Subcutaneous abdominal adipose tissue (tissue), 5 donors: ENCODE measurements around the gene ABTB2.
A peak's percentile ranks its signal among the peaks of the same experiment; 100 is the strongest.

Experiments used
- H3K27ac ChIP-seq: one replicate; pipeline ENCODE4 v1.7.0; 2013; ENCODE audit warnings: low read depth, mild to moderate bottlenecking, inconsistent platforms, low read length, moderate library complexity
- H3K27me3 ChIP-seq, 5 donors: one replicate each; pipeline ENCODE4 v1.7.0; 2013; ENCODE audit warnings: low read length in 5 of 5, inconsistent platforms in 1 of 5; ENCODE audit not compliant: control insufficient read depth in 5 of 5, insufficient read depth in 4 of 5
- H3K36me3 ChIP-seq, 5 donors: one replicate each; pipeline ENCODE4 v1.7.0; 2013; ENCODE audit warnings: low read length in 5 of 5; ENCODE audit not compliant: control insufficient read depth in 5 of 5, insufficient read depth in 5 of 5
- H3K4me1 ChIP-seq, 5 donors: one replicate each; pipeline ENCODE4 v1.7.0; 2013; ENCODE audit warnings: low read length in 5 of 5, mild to moderate bottlenecking in 3 of 5, moderate library complexity in 1 of 5; ENCODE audit not compliant: control insufficient read depth in 5 of 5, insufficient read depth in 5 of 5
- H3K4me3 ChIP-seq, 5 donors: one replicate each; pipeline ENCODE4 v1.7.0; 2013; ENCODE audit warnings: low read length in 5 of 5, low read depth in 1 of 5
- H3K9ac ChIP-seq, 5 donors: one replicate each; pipeline ENCODE4 v1.7.0; 2013; ENCODE audit warnings: low read length in 5 of 5, mild to moderate bottlenecking in 4 of 5, moderate library complexity in 3 of 5
- H3K9me3 ChIP-seq, 5 donors: one replicate each; pipeline ENCODE4 v1.7.0; 2013; ENCODE audit warnings: low read length in 5 of 5; ENCODE audit not compliant: control insufficient read depth in 5 of 5
- donor health status: healthy.
- donor health status: healthy.
- donor health status: healthy.
- donor health status: healthy.
- donor health status: healthy.

ABTB2 gene

GRCh38 chr11:34311126-34311525 lies 46.7 kb downstream of the ABTB2 start:
- H3K27ac ChIP-seq = no peak overlapping the region

GRCh38 chr11:34309965-34310364 lies 47.8 kb downstream of the ABTB2 start:
- peaks cover 0 to 29% (median 15%) of the 10 kb centered on the region in 5 donors for H3K4me1 ChIP-seq
- H3K4me3 ChIP-seq = no peak overlapping the region
- H3K27me3 ChIP-seq = no peaks in the 10 kb centered on the region
- H3K27ac ChIP-seq = peak overlapping the region; percentile 91
- H3K9ac ChIP-seq = no peak overlapping the region
- no peaks in the 10 kb centered on the region for H3K36me3 ChIP-seq
- H3K9me3 ChIP-seq = no peaks in the 10 kb centered on the region

More at GRCh38 chr11:34311126-34311525, 46.7 kb downstream of the ABTB2 start:
- Histone ChIP-seq H3K27me3 (no peaks in the 10 kb centered on the region), H3K4me1 (peaks cover 0 to 29% (median 15%) of the 10 kb centered on the region in 5 donors), H3K4me3 (no peak overlapping the region), H3K9ac (no peak overlapping the region), H3K9me3 (no peaks in the 10 kb centered on the region), H3K36me3 (no peaks in the 10 kb centered on the region)

- H3K9me3 ChIP-seq = no peaks in the 10 kb centered on the region
- peak overlapping the region; percentile 91 for H3K27ac ChIP-seq
- H3K4me1 ChIP-seq = peaks cover 0 to 29% (median 15%) of the 10 kb centered on the region in 5 donors
- peak overlapping the region in 2 of 5 donors; percentile 5 to 18 for H3K4me3 ChIP-seq
- no peaks in the 10 kb centered on the region for H3K36me3 ChIP-seq
- peak overlapping the region in 4 of 5 donors; percentile 2 to 72 (median 23) for H3K9ac ChIP-seq
- no peaks in the 10 kb centered on the region for H3K27me3 ChIP-seq
These were observed 48.8 kb downstream of the ABTB2 start for GRCh38 chr11:34308913-34309585.

GRCh38 chr11:34308049-34308912 lies 49.5 kb downstream of the ABTB2 start:
- Histone ChIP-seq H3K4me3 (no peak overlapping the region), H3K9me3 (no peaks in the 10 kb centered on the region), H3K27me3 (no peaks in the 10 kb centered on the region), H3K27ac (peak overlapping the region; percentile 91), H3K4me1 (peaks cover 0 to 27% (median 15%) of the 10 kb centered on the region in 5 donors), H3K9ac (peak overlapping the region in 1 of 5 donors; percentile 72), H3K36me3 (no peaks in the 10 kb centered on the region)

GRCh38 chr11:34305780-34306179 lies 52.0 kb downstream of the ABTB2 start:
- Histone ChIP-seq H3K4me3 (no peak overlapping the region), H3K4me1 (peaks cover 0 to 19% (median 12%) of the 10 kb centered on the region in 5 donors)

GRCh38 chr11:34305193-34305592 lies 52.6 kb downstream of the ABTB2 start:
- no peak overlapping the region for H3K27ac ChIP-seq
- H3K27me3 ChIP-seq = no peaks in the 10 kb centered on the region
- H3K4me3 ChIP-seq = no peak overlapping the region
- no peak overlapping the region for H3K9ac ChIP-seq
- H3K36me3 ChIP-seq = no peaks in the 10 kb centered on the region
- no peaks in the 10 kb centered on the region for H3K9me3 ChIP-seq
- peaks cover 0 to 19% (median 12%) of the 10 kb centered on the region in 5 donors for H3K4me1 ChIP-seq

More at GRCh38 chr11:34305780-34306179, 52.0 kb downstream of the ABTB2 start:
- no peak overlapping the region for H3K27ac ChIP-seq
- H3K36me3 ChIP-seq = no peaks in the 10 kb centered on the region
- no peaks in the 10 kb centered on the region for H3K27me3 ChIP-seq
- no peak overlapping the region for H3K9ac ChIP-seq
- H3K9me3 ChIP-seq = no peaks in the 10 kb centered on the region

- no peak overlapping the region for H3K9ac ChIP-seq
- peaks cover 0 to under 1% (median under 1%) of the 10 kb centered on the region in 5 donors for H3K4me1 ChIP-seq
- no peak overlapping the region for H3K27ac ChIP-seq
- H3K27me3 ChIP-seq = no peaks in the 10 kb centered on the region
- no peak overlapping the region for H3K4me3 ChIP-seq
- H3K9me3 ChIP-seq = no peaks in the 10 kb centered on the region
- H3K36me3 ChIP-seq = no peaks in the 10 kb centered on the region
These were observed 54.7 kb downstream of the ABTB2 start for GRCh38 chr11:34303028-34303570.

GRCh38 chr11:34302046-34302921 lies 55.5 kb downstream of the ABTB2 start:
- Histone ChIP-seq H3K4me3 (no peak overlapping the region), H3K9ac (no peak overlapping the region), H3K27ac (no peak overlapping the region), H3K9me3 (no peaks in the 10 kb centered on the region), H3K4me1 (no peaks in the 10 kb centered on the region), H3K36me3 (no peaks in the 10 kb centered on the region), H3K27me3 (no peaks in the 10 kb centered on the region)

GRCh38 chr11:34300926-34301295 lies 56.9 kb downstream of the ABTB2 start:
- H3K9me3 ChIP-seq = no peaks in the 10 kb centered on the region

More at GRCh38 chr11:34300926-34301295, 56.9 kb downstream of the ABTB2 start:
- H3K9ac ChIP-seq = no peak overlapping the region
- no peak overlapping the region for H3K27ac ChIP-seq
- no peaks in the 10 kb centered on the region for H3K4me1 ChIP-seq
- H3K36me3 ChIP-seq = no peaks in the 10 kb centered on the region
- no peaks in the 10 kb centered on the region for H3K27me3 ChIP-seq
- no peak overlapping the region for H3K4me3 ChIP-seq
